ENCODE measurements around the gene VSX2. TPM values are rescaled to one million over a fixed set of nuclear protein-coding genes. Genes with fewer than 3 reads are reported as not detected.

The VSX2 gene
- total and polyA plus RNA-seq, 2 experiments from 2014 or later: 0.49 to 0.52 TPM

- TF ChIP-seq ZNF462 (CRISPR knock-in tag; IDR thresholded peaks at IDR 0.05) (no peak), JUNB (IDR thresholded peaks at IDR 0.05; ENCODE audit: unreplicated experiment) (no peak), POLR2AphosphoS5 (IDR thresholded peaks at IDR 0.05; ENCODE audit: low read depth) (no peak), EZH2 (IDR thresholded peaks at IDR 0.05; ENCODE audit: low read depth, unreplicated experiment) (no peak), NANOG (IDR thresholded peaks at IDR 0.05; ENCODE audit: borderline replicate concordance) (no peak), CREB1 (CRISPR knock-in tag; IDR thresholded peaks at IDR 0.05; ENCODE audit: low read depth) (no peak)
Measured at GRCh38 chr14:74309125-74310022, 70.1 kb downstream of the VSX2 start (continued).

- peaks cover 7% of the 10 kb centered on the region for H3K27me3 Mint-ChIP-seq (ENCODE audit: insufficient read depth, low read depth, poor library complexity)
- no peaks in the 10 kb centered on the region for H3K4me1 Mint-ChIP-seq
- no peak overlapping the region for H3K4me2 ChIP-seq
- H2AFZ ChIP-seq: 0 out of 2 replicates have a peak overlapping the region, but pooled peaks have one; percentile 43
- no peak overlapping the region for H3K27ac Mint-ChIP-seq
- no peaks in the 10 kb centered on the region for H3K4me1 ChIP-seq (ENCODE audit: insufficient read depth)
- no peak overlapping the region for H3K4me3 ChIP-seq
- H3K9me2 ChIP-seq (ENCODE audit: insufficient read depth): no peaks in the 10 kb centered on the region
- H3K36me3 ChIP-seq (ENCODE audit: insufficient read depth): no peaks in the 10 kb centered on the region
- H3K4me3 Mint-ChIP-seq: no peak overlapping the region
- no peaks in the 10 kb centered on the region for H3F3A ChIP-seq (replicated peaks; ENCODE audit: low read depth)
- no peaks in the 10 kb centered on the region for H3K79me2 ChIP-seq (replicated peaks; ENCODE audit: insufficient read depth)
- H3K9me3 Mint-ChIP-seq: no peaks in the 10 kb centered on the region; the same call in 2 of the 3 replicates
- no peaks in the 10 kb centered on the region for H4K20me1 ChIP-seq (replicated peaks; ENCODE audit: insufficient read depth)
- DNase-seq (ENCODE audit: low spot score): no peak
- no peak overlapping the region for H3K27ac ChIP-seq (ENCODE audit: low read depth)
- no peaks in the 10 kb centered on the region for H3K27me3 ChIP-seq (ENCODE audit: insufficient read depth)
- ATAC-seq: no peak
- no peaks in the 10 kb centered on the region; the same call in 2 of the 3 replicates for H3K36me3 Mint-ChIP-seq (ENCODE audit: low read depth)
- TF ChIP-seq CTCF (conservative IDR thresholded peaks at IDR 0.05; ENCODE audit: low read depth in 2 of 2): no peak
- no peak for TF ChIP-seq ZNF331 (CRISPR knock-in tag; IDR thresholded peaks at IDR 0.05; ENCODE audit: low read depth)
- no peak for TF ChIP-seq POLR2AphosphoS5 (IDR thresholded peaks at IDR 0.05; ENCODE audit: low read depth)
- TF ChIP-seq ZNF114 (CRISPR knock-in tag; IDR thresholded peaks at IDR 0.05): no peak
- TF ChIP-seq NANOG (IDR thresholded peaks at IDR 0.05; ENCODE audit: borderline replicate concordance): no peak
- no peak for TF ChIP-seq ETS1 (IDR thresholded peaks at IDR 0.05)
- no peak for TF ChIP-seq REST (IDR thresholded peaks at IDR 0.05; ENCODE audit: unreplicated experiment)
Measured at GRCh38 chr14:74312161-74312560, 72.9 kb downstream of the VSX2 start.
